ENCODE data around the gene NACA.
A peak's percentile ranks its signal among the peaks of the same experiment; 100 is the strongest.

The NACA gene

GRCh38 chr12:56687223-56688128, 37.6 kb downstream of the NACA start:
- DNase-seq, result peak; percentile 66

DNA sequence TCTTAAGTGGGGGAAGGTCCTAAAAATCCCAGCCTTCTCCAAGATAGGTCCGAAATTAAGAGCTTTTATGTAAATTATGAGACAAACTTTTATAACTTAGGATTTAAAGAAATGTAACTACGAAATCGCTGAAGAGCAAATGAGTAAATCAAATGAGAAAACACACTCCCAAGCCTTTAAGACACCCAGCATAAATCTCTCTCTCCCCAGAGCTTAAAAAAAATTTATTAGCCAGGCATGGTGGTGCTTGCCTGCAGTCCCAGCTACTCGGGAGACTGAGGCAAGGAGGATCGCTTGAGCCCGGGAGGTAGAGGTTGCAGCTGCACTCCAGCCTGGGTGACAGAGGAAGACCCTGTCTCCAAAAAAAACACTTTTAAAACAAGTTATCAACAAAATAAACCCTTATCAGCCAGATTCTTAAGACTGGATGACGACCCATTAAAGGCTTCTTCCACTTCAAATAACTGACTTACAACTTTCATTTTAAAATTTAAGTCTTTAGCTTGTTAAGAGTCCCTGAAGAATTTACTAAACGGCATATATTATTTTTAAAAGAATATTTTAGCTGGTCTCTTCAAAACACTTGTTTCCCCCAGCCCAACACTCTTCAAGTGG, 40.2 kb downstream of the NACA start:
- DNase-seq, result no peak

GRCh38 chr12:56682323-56682722, 42.8 kb downstream of the NACA start:
- no peak for DNase-seq

GRCh38 chr12:56679883-56680575, 45.1 kb downstream of the NACA start:
- DNase-seq, result no peak

- no peak for DNase-seq
These were observed 46.2 kb downstream of the NACA start for GRCh38 chr12:56678852-56679251.

DNA sequence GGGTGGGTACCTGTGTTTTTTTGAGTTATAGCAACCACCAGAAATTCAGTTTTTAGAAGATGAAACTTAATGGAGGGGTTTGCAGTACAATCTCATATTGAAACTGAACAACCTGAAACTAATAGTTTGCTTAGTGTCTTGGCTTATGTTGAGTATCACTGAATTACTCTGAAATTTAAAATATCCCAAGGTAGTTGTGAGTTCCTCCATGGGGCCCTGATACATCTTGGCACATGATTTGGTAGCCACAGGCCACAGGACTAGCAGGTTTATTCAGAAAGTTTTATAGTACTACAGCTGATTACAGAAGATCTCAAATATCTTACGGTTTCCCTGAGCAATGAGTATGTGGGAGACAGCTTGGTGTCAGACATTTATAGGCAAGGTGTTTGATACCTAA, 47.4 kb downstream of the NACA start:
- DNase-seq, result no peak

- no peak for DNase-seq
These were observed 48.1 kb downstream of the NACA start for GRCh38 chr12:56676851-56677580.

DNA sequence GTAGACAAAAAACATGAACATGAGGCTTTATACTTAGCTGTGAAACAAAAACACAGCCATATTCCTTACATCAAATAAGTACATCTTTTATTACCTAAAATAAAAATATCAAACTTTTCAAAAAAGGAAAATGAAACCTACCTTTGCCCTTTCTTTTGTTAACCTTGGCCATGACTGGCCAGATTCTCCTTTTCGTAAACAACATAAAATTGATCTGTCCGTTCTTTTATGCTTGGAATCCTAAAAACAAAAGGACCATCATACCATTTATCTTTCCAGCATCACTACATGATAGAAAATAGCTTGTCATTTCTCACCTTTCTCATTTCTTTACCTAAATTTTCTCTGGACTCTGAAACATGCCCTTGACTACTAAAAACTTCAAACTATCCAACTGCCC, 53.5 kb downstream of the NACA start:
- no peak for DNase-seq

DNA sequence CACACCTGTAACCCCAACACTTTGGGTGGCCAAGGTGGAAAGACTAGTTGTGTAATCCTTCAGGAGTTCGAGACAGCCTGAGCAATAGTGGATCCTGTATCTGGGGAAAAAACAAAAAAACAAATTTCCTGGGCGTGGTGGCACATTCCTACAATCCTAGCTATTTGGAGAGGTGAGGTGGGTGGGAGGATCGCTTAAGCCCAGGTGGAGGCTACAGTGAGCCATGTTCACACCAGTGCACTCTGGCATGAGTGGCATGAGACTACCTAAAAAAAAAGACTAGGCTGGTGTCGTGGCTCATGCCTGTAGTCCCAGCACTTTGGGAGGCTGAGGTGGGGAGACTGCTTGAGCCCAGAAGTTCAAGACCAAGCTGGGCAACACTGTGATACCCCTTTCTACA, 54.3 kb downstream of the NACA start:
- DNase-seq, result no peak

GRCh38 chr12:56668197-56668457, 57.0 kb downstream of the NACA start:
- no peak for DNase-seq
